HG03442 (cell line): ENCODE results near the gene PRAMEF2.
"Not testable (repeated sequence)": the region's sequence is repeated elsewhere in the genome, so short reads cannot be mapped to it uniquely, and the experiment has no call there.

Experiments
- ATAC-seq: cut with Tn5 transposase; IDR thresholded peaks from one replicate; pipeline ENCODE4 v1.9.1; 2021; ENCODE audit warnings: mild to moderate bottlenecking, moderate library complexity; ENCODE audit not compliant: unreplicated experiment

PRAMEF2 gene

GRCh38 chr1:12856786-12857185, at the start of gene PRAMEF2:
Gene PRAMEF2, plus strand, starts transcription at chr1:12857086. Its CDS starts 1,924 bp downstream, at chr1:12859010.
- not testable (repeated sequence) for ATAC-seq

GRCh38 chr1:12809933-12810332, 47.0 kb upstream of the PRAMEF2 start:
- no peak for ATAC-seq

DNA sequence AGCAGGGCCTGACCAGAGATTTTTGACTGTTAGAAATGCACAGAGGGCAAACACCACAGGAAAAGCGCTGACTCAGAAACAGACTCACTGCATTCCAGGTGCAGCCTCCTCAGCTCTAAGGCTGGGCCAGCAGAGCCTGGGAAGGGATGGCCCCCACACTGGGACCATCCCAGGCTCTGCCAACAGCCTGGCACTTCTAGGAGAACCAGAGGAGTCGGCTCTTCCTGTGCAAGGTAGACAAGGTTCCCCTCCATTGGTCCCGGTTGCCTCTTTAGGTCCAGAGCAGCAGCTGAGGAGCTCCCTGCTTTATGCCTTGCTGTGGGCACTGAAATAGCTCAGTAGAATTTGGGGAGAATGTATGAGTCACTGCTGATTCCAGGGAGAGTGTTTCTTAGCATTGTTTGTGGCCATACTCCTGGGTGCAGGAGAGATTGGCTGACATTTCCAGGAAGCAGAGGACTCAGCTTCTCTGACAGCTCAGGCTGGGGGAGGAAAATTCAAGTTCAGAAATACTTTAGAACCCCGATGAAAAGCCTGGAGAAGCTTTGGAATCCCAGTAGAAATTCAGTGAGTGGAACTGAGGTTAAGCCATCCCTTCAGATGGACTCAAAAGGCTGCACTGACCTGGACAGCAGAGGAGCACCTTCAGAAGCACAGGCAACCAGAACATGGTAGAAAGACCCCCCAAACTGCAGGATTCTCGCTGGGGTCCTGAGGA, 46.0 kb upstream of the PRAMEF2 start:
- no peak for ATAC-seq

GRCh38 chr1:12811409-12811784, 45.5 kb upstream of the PRAMEF2 start:
- ATAC-seq = no peak

DNA sequence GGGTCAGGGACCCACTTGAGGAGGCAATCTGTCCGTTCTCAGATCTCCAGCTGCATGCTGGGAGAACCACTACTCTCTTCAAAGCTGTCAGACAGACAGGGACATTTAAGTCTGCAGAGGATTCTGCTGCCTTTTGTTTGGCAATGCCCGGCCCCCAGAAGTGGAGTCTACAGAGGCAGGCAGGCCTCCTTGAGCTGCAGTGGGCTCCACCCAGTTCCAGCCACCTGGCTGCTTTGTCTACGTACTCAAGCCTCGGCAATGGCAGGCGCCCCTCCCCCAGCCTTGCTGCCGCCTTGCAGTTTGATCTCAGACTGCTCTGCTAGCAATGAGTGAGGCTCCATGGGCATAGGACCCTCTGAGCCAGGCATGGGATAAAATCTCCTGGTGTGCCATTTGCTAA, 37.8 kb upstream of the PRAMEF2 start:
- ATAC-seq = not testable (repeated sequence)

DNA sequence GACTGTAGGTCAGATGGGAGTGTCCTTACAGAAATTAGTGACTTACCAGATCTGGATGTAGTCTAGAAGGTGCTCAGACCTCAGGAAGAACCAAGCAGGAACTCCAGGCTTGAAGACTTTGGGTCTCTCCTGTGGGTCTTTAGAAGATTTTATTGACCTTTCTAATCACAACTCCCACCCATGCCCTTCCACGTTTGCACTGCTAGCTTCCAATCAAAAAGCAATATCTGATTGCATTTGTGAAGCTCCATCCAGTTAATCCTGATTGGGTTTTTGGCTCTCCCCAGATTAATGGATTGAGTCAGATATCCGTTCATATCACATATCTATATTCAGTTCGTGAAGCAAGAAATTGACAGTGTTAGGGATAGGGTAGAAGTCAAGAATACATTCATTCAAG, 25.6 kb upstream of the PRAMEF2 start, which contains the start of gene PRAMEF11:
Gene PRAMEF11, minus strand, starts transcription at position 101 of the 400 bp plus-strand sequence. CDS start 2,621 bp downstream, outside the sequence.
- ATAC-seq = not testable (repeated sequence)

DNA sequence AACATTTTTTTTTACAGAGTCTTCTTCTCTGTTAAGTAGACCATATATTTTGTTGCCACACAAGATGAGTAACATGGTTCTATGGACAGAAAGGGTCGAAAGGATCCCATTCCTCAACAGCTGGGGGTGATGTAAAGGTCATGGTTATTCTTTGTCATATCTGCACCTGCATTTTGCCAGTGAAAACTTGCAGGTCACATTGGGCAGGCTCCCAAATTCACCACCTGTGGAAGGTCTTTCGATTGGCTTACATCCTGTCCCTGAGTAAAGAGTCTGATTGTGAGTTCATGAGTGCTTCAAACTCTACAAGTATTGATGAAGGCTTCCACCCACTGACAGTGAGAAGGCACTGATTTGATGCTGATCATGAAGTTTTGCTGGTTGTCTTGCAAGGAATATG, 23.6 kb upstream of the PRAMEF2 start:
- ATAC-seq = not testable (repeated sequence)

DNA sequence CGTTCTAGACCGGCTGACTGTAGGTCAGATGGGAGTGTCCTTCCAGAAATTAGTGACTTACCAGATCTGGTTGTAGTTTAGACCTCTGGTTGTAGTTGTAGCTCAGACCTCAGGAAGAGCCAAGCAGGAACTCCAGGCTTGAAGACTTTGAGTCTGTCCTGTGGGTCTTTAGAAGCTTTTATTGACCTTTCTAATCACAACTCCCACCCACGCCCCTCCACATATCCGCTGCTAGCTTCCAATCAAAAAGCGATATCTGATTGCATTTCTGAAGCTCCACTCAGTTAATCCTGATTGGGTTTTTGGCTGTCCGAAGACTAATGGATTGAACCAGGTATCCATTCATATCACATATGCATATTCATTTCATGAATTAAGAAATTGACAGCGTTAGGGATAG, 8.3 kb upstream of the PRAMEF2 start, which contains the start of gene HNRNPCL1:
Gene HNRNPCL1, minus strand, starts transcription at position 101 of the 400 bp plus-strand sequence. CDS start 431 bp downstream, outside the sequence.
- not testable (repeated sequence) for ATAC-seq

DNA sequence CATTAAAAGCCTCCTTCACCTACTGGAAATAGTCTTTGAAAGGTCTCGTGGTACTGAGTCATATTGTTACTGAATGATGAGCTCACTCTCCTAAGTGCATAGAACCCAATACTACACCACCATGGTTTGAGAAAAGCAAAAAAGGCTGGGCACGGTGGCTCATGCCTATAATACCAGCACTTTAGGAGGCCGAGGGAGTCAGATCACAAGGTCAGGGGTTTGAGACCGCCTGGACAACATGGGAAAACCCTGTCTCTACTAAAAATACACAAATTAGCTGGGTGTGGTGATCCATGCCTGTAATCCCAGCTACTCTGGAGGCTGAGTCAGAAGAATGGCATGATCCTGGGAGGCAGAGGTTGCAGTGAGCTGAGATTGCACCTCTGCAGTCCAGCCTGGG, 5.1 kb upstream of the PRAMEF2 start:
- no peak for ATAC-seq

DNA sequence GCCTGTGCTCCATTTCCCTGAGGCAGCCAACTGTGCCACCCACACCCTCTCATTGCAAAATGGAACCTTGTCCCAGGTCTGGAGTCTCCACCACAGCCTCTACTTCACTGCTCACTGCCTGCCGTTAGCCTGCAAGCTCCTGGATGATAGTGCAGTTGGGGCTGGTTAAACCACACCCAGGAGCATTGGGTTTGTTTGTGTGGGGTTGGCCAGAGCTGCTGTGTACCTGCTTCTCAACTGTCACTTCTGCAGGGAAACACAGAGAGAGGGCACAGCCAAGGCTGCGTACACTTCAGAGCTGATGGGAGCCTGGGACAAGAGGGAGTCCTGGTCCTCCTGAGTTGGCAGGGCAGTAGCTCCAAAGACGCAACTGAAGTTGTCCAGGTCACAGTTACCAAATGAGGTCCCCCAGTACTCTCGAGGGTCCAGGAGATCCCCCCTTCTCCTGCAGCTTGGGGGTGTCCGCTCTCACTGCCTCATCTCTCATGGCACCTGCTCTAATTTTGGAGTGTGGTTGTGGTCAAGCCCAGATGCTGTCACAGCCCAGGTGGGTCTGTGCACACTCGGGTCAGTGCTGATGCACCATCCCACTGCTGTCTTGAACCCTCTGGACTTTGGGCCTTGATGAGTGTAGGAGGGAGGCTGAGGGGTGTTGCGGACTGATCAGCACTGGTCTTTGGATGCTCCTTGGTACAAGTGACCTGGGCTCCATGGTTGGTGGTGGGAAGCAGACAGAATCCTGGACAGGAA, 6.4 kb downstream of the PRAMEF2 start:
- not testable (repeated sequence) for ATAC-seq

DNA sequence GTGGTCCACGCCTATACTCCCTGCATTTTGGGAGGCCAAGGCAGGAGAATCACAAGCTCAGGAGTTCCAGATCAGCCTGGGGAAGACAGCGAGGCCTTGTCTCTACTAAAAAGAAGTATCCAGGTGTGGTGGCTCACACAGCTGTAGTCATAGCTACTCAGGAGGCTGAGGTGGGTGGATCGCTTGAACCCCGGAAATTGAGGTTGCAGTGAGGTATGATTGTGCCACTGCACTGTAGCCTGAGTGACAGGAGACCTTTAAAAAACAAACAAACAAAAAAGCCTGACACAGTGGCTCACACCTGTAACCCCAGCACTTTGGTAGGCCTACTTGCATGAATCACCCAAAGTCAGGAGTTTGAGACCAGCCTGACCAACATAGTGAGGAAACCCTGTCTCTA, 21.6 kb downstream of the PRAMEF2 start:
- not testable (repeated sequence) for ATAC-seq

DNA sequence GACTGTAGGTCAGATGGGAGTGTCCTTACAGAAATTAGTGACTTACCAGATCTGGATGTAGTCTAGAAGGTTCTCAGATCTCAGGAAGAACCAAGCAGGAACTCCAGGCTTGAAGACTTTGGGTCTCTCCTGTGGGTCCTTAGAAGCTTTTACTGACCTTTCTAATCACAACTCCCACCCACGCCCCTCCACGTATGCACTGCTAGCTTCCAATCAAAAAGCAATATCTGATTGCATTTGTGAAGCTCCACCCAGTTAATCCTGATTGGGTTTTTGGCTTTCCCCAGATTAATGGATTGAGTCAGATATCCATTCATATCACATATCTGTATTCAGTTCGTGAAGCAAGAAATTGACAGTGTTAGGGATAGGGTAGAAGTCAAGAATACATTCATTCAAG, 29.2 kb downstream of the PRAMEF2 start, which contains the start of gene PRAMEF4:
Gene PRAMEF4, minus strand, starts transcription at position 101 of the 400 bp plus-strand sequence. CDS start 2,807 bp downstream, outside the sequence.
- not testable (repeated sequence) for ATAC-seq

GRCh38 chr1:12898170-12898569, 41.3 kb downstream of the PRAMEF2 start, which contains the start of gene PRAMEF10:
Gene PRAMEF10, minus strand, starts transcription at chr1:12898270. Its CDS starts 2,423 bp downstream, at chr1:12895847.
- ATAC-seq = not testable (repeated sequence)

DNA sequence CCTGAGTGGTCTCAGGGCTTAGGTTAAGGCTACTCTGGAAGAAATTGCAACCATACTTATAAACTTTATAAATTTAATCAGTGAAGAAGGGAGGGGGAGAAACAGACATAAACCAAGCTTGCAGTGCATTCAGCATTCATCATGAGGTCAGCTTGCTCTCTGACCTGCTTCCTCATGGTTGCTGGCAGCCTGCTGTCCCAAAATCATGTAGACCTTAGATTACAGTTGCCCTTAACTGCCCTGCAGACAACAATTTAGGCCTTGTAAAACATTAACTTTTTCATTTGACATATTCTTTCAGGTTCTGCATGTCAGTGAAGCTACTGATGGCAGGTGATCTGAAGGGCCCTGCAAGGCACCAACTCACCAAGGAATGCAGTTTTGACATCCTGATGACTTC, 42.3 kb downstream of the PRAMEF2 start:
- ATAC-seq = not testable (repeated sequence)

DNA sequence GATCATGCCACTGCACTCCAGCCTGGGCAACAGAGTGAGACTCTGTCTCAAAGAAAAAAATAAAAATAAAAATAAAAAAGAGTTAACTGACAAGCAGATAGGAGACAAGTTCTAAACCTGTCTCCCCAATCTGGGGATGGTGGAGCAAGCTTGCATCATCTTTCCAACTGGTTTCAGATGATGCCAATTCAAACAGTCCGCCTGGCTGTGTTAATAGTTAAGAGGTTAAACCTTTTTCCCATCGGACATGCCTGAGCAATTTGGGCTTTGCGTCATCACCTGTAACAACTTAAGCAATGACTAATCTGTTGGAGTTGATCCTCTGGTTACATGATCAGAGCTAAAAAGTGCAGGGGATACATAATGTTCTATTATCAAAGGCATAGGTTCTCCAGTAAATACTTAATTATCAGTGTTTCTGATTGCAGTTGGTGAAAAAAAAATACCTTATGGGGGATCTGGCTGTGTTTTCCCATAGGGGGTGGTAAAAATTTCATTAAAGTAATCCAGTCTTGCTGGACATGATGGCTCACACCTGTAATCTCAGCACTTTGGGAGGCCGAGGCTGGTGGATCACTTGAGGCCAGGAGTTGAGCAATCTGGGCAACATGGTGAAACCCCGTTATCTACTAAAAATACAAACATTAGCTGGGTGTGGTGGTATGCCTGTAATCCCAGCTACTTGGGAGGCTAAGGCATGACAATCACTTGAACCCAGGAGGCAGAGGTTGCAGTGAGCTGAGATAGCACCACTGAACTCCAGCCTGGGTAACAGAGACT, 47.1 kb downstream of the PRAMEF2 start:
- not testable (repeated sequence) for ATAC-seq
